OCI-LY7 (cell line): Measurements from ENCODE around the gene PDE3B.

Experiments
- EZH2phosphoT487 ChIP-seq: fragments of 200-600 bp; sonication (generic); IDR thresholded peaks from 2 replicates; pipeline ENCODE4 v1.6.1; 2018; ENCODE audit warnings: low read depth, borderline replicate concordance, mild to moderate bottlenecking, mixed run types, antibody characterized with exemption, low read length, moderate library complexity, mixed read lengths
- TF ChIP-seq, protein P1 (sequence below): fragments of 200-600 bp; sonication (generic); conservative IDR thresholded peaks from 2 replicates; pipeline ENCODE4 v1.5.1; 2014; ENCODE audit warnings: mild to moderate bottlenecking, antibody characterized with exemption, low read length, moderate library complexity, mixed read lengths

DNA sequence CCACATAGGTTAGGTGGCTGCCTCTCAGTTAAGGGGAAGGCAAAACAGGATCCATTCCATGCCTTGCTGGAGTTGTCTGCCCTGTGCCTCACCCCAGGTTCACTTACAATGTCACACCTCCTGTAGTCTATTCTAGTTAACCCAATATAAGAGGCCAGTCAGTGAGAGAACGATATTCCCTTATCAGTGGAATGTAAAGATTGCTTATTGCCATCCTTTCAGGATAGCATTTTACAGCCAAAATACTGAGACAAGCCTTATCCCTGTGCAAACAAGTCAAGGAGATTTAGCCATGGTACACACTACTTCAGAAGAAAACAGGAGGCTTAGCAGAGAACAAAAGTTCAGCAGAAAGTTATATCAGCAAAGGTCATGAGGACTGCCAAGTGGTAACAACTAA is 242.9 kb downstream of the PDE3B start:
- TF ChIP-seq, protein P1, sequence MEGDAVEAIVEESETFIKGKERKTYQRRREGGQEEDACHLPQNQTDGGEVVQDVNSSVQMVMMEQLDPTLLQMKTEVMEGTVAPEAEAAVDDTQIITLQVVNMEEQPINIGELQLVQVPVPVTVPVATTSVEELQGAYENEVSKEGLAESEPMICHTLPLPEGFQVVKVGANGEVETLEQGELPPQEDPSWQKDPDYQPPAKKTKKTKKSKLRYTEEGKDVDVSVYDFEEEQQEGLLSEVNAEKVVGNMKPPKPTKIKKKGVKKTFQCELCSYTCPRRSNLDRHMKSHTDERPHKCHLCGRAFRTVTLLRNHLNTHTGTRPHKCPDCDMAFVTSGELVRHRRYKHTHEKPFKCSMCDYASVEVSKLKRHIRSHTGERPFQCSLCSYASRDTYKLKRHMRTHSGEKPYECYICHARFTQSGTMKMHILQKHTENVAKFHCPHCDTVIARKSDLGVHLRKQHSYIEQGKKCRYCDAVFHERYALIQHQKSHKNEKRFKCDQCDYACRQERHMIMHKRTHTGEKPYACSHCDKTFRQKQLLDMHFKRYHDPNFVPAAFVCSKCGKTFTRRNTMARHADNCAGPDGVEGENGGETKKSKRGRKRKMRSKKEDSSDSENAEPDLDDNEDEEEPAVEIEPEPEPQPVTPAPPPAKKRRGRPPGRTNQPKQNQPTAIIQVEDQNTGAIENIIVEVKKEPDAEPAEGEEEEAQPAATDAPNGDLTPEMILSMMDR, result no peak
- no peak for TF ChIP-seq EZH2phosphoT487
